ENCODE measurements around the gene KDM4F.

DNA sequence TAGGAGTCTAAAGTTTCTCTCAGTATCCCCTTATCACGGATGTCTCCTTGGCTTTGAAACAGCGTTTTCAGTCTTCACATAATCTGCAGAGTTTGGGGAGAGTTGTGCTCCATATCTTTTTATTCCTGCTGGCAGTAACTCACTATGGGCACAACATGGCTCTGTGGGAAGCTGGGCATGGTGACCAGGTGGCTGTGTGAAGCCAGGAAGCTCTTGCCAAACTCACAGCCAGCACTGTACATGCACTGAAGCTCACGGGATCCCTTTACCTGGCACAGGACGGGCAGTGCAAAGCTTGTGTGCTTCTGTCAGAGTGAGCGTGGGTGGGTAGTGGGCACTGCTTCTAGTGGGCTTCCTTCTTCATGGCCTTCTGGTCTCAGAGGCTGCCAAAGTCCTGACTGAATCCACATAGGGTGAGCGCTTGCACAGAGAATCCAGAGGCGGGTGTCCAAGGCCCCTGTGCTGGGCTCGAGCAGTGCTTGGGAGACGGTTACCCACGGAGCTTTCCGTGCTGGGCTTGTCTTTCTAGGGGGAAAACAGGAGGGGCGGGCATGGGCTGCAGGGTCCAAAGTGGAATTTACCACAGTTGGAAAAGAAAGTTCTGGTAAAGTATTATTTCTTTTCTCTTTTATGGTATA lies 34.9 kb upstream of the KDM4F start:
- TF ChIP-seq POLR2AphosphoS5 (IDR thresholded peaks at IDR 0.05; ENCODE audit: insufficient read depth, low read depth, low read length) = no peak
- no peak for TF ChIP-seq EZH2 (IDR thresholded peaks at IDR 0.05; ENCODE audit: borderline replicate concordance, low read depth, low read length, severe bottlenecking)
- no peak for TF ChIP-seq POLR2A (IDR thresholded peaks at IDR 0.05; ENCODE audit: low read depth, low read length)
- TF ChIP-seq CTCF (IDR thresholded peaks at IDR 0.05; ENCODE audit: extremely low read depth in 1 of 2, insufficient read depth in 1 of 2, low read depth in 1 of 2, low read length in 2 of 2) = no peak
- TF ChIP-seq FOS (IDR thresholded peaks at IDR 0.05; ENCODE audit: borderline replicate concordance, insufficient read depth, low read length) = no peak
- TF ChIP-seq, protein P1, sequence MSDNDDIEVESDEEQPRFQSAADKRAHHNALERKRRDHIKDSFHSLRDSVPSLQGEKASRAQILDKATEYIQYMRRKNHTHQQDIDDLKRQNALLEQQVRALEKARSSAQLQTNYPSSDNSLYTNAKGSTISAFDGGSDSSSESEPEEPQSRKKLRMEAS (IDR thresholded peaks at IDR 0.05; ENCODE audit: insufficient read depth, insufficient read length) = no peak
- TF ChIP-seq JUN (IDR thresholded peaks at IDR 0.05; ENCODE audit: borderline replicate concordance, insufficient read depth, insufficient read length, low read depth) = no peak
- no peak for TF ChIP-seq GATA2 (IDR thresholded peaks at IDR 0.05; ENCODE audit: insufficient read depth, insufficient read length, low read depth, low read length)
- no peak for TF ChIP-seq MYC (IDR thresholded peaks at IDR 0.05; ENCODE audit: low read depth, low read length)

All from endothelial cell of umbilical vein (primary cell).